GM23338 (cell line): ENCODE measurements around the gene OR51G1. TPM values are rescaled to one million over a fixed set of nuclear protein-coding genes. Genes with fewer than 3 reads are reported as not detected.

ENCODE experiments used
- ATAC-seq: fragments of 200-7000 bp; cut with Tn5 transposase; 3 replicates; pipeline ENCODE4 v1.9.1; 2020
- DNase-seq: peaks from one replicate; pipeline ENCODE4 v3.0.0-alpha.2; 2015; ENCODE audit warnings: low spot score
- H2AFZ ChIP-seq: fragments of 200-600 bp; sonication (generic); 2 replicates; pipeline ENCODE4 v1.8.0; 2016; ENCODE audit warnings: antibody characterized with exemption, mild to moderate bottlenecking, moderate library complexity
- H3F3A ChIP-seq: fragments of 200-600 bp; sonication (generic); replicated peaks from 2 replicates; pipeline ENCODE4 v1.8.0; 2017; ENCODE audit warnings: antibody characterized with exemption, mixed run types, low read depth
- H3K27ac ChIP-seq: fragments of 200-600 bp; sonication (generic); 2 replicates; pipeline ENCODE4 v1.6.1; 2016; ENCODE audit warnings: low read depth
- H3K27me3 ChIP-seq: fragments of 200-600 bp; sonication (generic); 2 replicates; pipeline ENCODE4 v1.8.0; 2016; ENCODE audit warnings: mild to moderate bottlenecking, mixed run types, moderate library complexity; ENCODE audit not compliant: insufficient read depth
- H3K36me3 ChIP-seq: fragments of 200-600 bp; sonication (generic); 2 replicates; pipeline ENCODE4 v1.8.0; 2016; ENCODE audit warnings: mild to moderate bottlenecking; ENCODE audit not compliant: insufficient read depth
- H3K4me1 ChIP-seq: fragments of 200-600 bp; sonication (generic); 2 replicates; pipeline ENCODE4 v1.8.0; 2016; ENCODE audit warnings: mild to moderate bottlenecking, moderate library complexity; ENCODE audit not compliant: insufficient read depth
- H3K4me2 ChIP-seq: fragments of 200-600 bp; sonication (generic); 2 replicates; pipeline ENCODE4 v1.7.1; 2017; ENCODE audit warnings: mixed run types
- H3K4me3 ChIP-seq: fragments of 200-600 bp; sonication (generic); 2 replicates; pipeline ENCODE4 v1.6.1; 2016; ENCODE audit warnings: mixed run types
- H3K79me2 ChIP-seq: fragments of 200-600 bp; sonication (generic); replicated peaks from 2 replicates; pipeline ENCODE4 v1.8.0; 2017; ENCODE audit warnings: mild to moderate bottlenecking; ENCODE audit not compliant: insufficient read depth
- H3K9me2 ChIP-seq: fragments of 200-600 bp; sonication (generic); 2 replicates; pipeline ENCODE4 v1.8.0; 2017; ENCODE audit not compliant: insufficient read depth
- H4K20me1 ChIP-seq: fragments of 200-600 bp; sonication (generic); replicated peaks from 2 replicates; pipeline ENCODE4 v1.8.0; 2017; ENCODE audit warnings: mild to moderate bottlenecking; ENCODE audit not compliant: insufficient read depth
- H3K27ac Mint-ChIP-seq: 2 replicates; pipeline ENCODE4 v1.8.0; 2020; ENCODE audit warnings: inconsistent platforms, mild to moderate bottlenecking, moderate library complexity, mixed read lengths
- H3K27me3 Mint-ChIP-seq: 3 replicates; pipeline ENCODE4 v1.8.0; 2022; ENCODE audit warnings: low read depth, mild to moderate bottlenecking, moderate library complexity, mixed read lengths, inconsistent platforms; ENCODE audit not compliant: insufficient read depth, poor library complexity
- H3K36me3 Mint-ChIP-seq: 3 replicates; pipeline ENCODE4 v1.8.0; 2021; ENCODE audit warnings: low read depth, mild to moderate bottlenecking, inconsistent platforms, moderate library complexity, mixed read lengths
- H3K4me1 Mint-ChIP-seq: 3 replicates; pipeline ENCODE4 v1.8.0; 2020; ENCODE audit warnings: mild to moderate bottlenecking, inconsistent platforms, mixed read lengths
- H3K4me3 Mint-ChIP-seq: 3 replicates; pipeline ENCODE4 v1.8.0; 2021; ENCODE audit warnings: moderate library complexity, mild to moderate bottlenecking, inconsistent platforms, mixed read lengths
- H3K9me3 Mint-ChIP-seq: 3 replicates; pipeline ENCODE4 v1.8.0; 2020; ENCODE audit warnings: moderate library complexity, mild to moderate bottlenecking, inconsistent platforms, mixed read lengths
- JUNB ChIP-seq: IDR thresholded peaks from one replicate; pipeline ENCODE4 v1.6.1; 2016; ENCODE audit warnings: antibody characterized with exemption; ENCODE audit not compliant: unreplicated experiment
- NANOG ChIP-seq: IDR thresholded peaks from 2 replicates; pipeline ENCODE4 v1.6.1; 2016; ENCODE audit warnings: antibody characterized with exemption, borderline replicate concordance
- ZNF114 ChIP-seq: fragments of 250-450 bp; sonication (Bioruptor Pico); IDR thresholded peaks from 2 replicates; pipeline ENCODE4 v1.5.0; 2020; ENCODE audit warnings: mild to moderate bottlenecking, moderate library complexity
- ZNF331 ChIP-seq: fragments of 250-450 bp; sonication (Bioruptor Pico); IDR thresholded peaks from 2 replicates; pipeline ENCODE4 v1.5.0; 2020; ENCODE audit warnings: low read depth, mild to moderate bottlenecking, moderate library complexity
- ZNF462 ChIP-seq: fragments of 250-450 bp; sonication (Bioruptor Pico); IDR thresholded peaks from 2 replicates; pipeline ENCODE4 v1.5.0; 2020; ENCODE audit warnings: mild to moderate bottlenecking, moderate library complexity
- polyA plus RNA-seq: library from polyadenylated mRNA; unstranded; fragments of >200 nt; fragmentation: Nextera tagmentation; extraction: Ambion mirVana; gene quantifications from 2 replicates; pipeline ENCODE4 v1.2.1, GENCODE V29; 2016
- total RNA-seq: library from RNA; depleted of rRNA; stranded (reverse); fragments of >200 nt; shearing (Covaris generic); gene quantifications from 2 replicates; pipeline ENCODE4 v1.2.3, GENCODE V29; 2014
- TF ChIP-seq, protein P1 (sequence below), 2 experiments: fragments of 200-600 bp in 1 of 2; sonication (generic) in 1 of 2; conservative IDR thresholded peaks; 2 replicates each; pipeline versions ENCODE4 v1.5.1 to v1.6.1; 2016 to 2017; ENCODE audit warnings: antibody characterized with exemption in 2 of 2, low read depth in 2 of 2, mild to moderate bottlenecking in 2 of 2, moderate library complexity in 1 of 2
- TF ChIP-seq, protein P2 (sequence below): IDR thresholded peaks from 2 replicates; pipeline ENCODE4 v1.6.1; 2016; ENCODE audit warnings: antibody characterized with exemption
- TF ChIP-seq, protein P3 (sequence below): IDR thresholded peaks from one replicate; pipeline ENCODE4 v1.6.1; 2018; ENCODE audit warnings: antibody characterized with exemption; ENCODE audit not compliant: unreplicated experiment

OR51G1 gene
- total and polyA plus RNA-seq, 2 experiments from 2014 or later: not detected

GRCh38 chr11:4884361-4884760 lies 39.8 kb downstream of the OR51G1 start:
- no peak for ATAC-seq
- DNase-seq: no peak
- no peak overlapping the region for H3K27ac ChIP-seq
- H3K36me3 Mint-ChIP-seq: no peaks in the 10 kb centered on the region
- no peak for TF ChIP-seq JUNB
- TF ChIP-seq, protein P1, sequence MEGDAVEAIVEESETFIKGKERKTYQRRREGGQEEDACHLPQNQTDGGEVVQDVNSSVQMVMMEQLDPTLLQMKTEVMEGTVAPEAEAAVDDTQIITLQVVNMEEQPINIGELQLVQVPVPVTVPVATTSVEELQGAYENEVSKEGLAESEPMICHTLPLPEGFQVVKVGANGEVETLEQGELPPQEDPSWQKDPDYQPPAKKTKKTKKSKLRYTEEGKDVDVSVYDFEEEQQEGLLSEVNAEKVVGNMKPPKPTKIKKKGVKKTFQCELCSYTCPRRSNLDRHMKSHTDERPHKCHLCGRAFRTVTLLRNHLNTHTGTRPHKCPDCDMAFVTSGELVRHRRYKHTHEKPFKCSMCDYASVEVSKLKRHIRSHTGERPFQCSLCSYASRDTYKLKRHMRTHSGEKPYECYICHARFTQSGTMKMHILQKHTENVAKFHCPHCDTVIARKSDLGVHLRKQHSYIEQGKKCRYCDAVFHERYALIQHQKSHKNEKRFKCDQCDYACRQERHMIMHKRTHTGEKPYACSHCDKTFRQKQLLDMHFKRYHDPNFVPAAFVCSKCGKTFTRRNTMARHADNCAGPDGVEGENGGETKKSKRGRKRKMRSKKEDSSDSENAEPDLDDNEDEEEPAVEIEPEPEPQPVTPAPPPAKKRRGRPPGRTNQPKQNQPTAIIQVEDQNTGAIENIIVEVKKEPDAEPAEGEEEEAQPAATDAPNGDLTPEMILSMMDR (conservative IDR thresholded peaks at IDR 0.05; ENCODE audit: low read depth in 2 of 2): no peak
- TF ChIP-seq, protein P2, sequence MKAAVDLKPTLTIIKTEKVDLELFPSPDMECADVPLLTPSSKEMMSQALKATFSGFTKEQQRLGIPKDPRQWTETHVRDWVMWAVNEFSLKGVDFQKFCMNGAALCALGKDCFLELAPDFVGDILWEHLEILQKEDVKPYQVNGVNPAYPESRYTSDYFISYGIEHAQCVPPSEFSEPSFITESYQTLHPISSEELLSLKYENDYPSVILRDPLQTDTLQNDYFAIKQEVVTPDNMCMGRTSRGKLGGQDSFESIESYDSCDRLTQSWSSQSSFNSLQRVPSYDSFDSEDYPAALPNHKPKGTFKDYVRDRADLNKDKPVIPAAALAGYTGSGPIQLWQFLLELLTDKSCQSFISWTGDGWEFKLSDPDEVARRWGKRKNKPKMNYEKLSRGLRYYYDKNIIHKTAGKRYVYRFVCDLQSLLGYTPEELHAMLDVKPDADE: no peak
- TF ChIP-seq, protein P3, sequence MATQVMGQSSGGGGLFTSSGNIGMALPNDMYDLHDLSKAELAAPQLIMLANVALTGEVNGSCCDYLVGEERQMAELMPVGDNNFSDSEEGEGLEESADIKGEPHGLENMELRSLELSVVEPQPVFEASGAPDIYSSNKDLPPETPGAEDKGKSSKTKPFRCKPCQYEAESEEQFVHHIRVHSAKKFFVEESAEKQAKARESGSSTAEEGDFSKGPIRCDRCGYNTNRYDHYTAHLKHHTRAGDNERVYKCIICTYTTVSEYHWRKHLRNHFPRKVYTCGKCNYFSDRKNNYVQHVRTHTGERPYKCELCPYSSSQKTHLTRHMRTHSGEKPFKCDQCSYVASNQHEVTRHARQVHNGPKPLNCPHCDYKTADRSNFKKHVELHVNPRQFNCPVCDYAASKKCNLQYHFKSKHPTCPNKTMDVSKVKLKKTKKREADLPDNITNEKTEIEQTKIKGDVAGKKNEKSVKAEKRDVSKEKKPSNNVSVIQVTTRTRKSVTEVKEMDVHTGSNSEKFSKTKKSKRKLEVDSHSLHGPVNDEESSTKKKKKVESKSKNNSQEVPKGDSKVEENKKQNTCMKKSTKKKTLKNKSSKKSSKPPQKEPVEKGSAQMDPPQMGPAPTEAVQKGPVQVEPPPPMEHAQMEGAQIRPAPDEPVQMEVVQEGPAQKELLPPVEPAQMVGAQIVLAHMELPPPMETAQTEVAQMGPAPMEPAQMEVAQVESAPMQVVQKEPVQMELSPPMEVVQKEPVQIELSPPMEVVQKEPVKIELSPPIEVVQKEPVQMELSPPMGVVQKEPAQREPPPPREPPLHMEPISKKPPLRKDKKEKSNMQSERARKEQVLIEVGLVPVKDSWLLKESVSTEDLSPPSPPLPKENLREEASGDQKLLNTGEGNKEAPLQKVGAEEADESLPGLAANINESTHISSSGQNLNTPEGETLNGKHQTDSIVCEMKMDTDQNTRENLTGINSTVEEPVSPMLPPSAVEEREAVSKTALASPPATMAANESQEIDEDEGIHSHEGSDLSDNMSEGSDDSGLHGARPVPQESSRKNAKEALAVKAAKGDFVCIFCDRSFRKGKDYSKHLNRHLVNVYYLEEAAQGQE: no peak
- TF ChIP-seq ZNF114 (CRISPR knock-in tag): no peak
- no peak for TF ChIP-seq NANOG
- no peak for TF ChIP-seq ZNF331 (CRISPR knock-in tag)
- no peak overlapping the region for H2AFZ ChIP-seq
- H4K20me1 ChIP-seq: no peaks in the 10 kb centered on the region
- H3K9me2 ChIP-seq: no peaks in the 10 kb centered on the region; the same call in 1 of the 2 replicates
- no peaks in the 10 kb centered on the region for H3F3A ChIP-seq
- H3K4me1 Mint-ChIP-seq: no peaks in the 10 kb centered on the region
- no peak overlapping the region for H3K27ac Mint-ChIP-seq
- no peak overlapping the region for H3K4me3 Mint-ChIP-seq
- H3K4me2 ChIP-seq: no peak overlapping the region
- H3K4me3 ChIP-seq: no peak overlapping the region
- no peaks in the 10 kb centered on the region for H3K79me2 ChIP-seq
- H3K27me3 ChIP-seq: no peaks in the 10 kb centered on the region
- H3K4me1 ChIP-seq: no peaks in the 10 kb centered on the region
- no peaks in the 10 kb centered on the region for H3K36me3 ChIP-seq
- no peaks in the 10 kb centered on the region for H3K9me3 Mint-ChIP-seq
- no peaks in the 10 kb centered on the region for H3K27me3 Mint-ChIP-seq

DNA sequence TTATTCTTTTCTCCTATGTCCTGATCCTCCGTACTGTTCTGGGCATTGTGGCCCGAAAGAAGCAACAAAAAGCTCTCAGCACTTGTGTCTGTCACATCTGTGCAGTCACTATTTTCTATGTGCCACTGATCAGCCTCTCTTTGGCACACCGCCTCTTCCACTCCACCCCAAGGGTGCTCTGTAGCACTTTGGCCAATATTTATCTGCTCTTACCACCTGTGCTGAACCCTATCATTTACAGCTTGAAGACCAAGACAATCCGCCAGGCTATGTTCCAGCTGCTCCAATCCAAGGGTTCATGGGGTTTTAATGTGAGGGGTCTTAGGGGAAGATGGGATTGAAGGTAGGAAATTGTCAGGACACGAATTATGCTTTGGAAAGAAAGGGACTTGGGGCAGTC lies 41.6 kb downstream of the OR51G1 start:
- Histone ChIP-seq H2AFZ (no peak overlapping the region), H3K9me2 (no peaks in the 10 kb centered on the region), H3F3A (no peaks in the 10 kb centered on the region), H3K79me2 (no peaks in the 10 kb centered on the region), H3K4me1 (no peaks in the 10 kb centered on the region), H3K36me3 (no peaks in the 10 kb centered on the region), H4K20me1 (no peaks in the 10 kb centered on the region), H3K4me3 (no peak overlapping the region), H3K27ac (no peak overlapping the region), H3K4me2 (no peak overlapping the region), H3K27me3 (no peaks in the 10 kb centered on the region)
- no peaks in the 10 kb centered on the region for H3K36me3 Mint-ChIP-seq
- no peak overlapping the region for H3K4me3 Mint-ChIP-seq
- ATAC-seq (no peak), DNase-seq (no peak)
- H3K27ac Mint-ChIP-seq: no peak overlapping the region
- 0 out of 3 replicates have a peak, but pooled peaks cover 3% of the 10 kb centered on the region for H3K4me1 Mint-ChIP-seq
- no peaks in the 10 kb centered on the region for H3K27me3 Mint-ChIP-seq
- H3K9me3 Mint-ChIP-seq: no peaks in the 10 kb centered on the region
- TF ChIP-seq ZNF462 (CRISPR knock-in tag): no peak
